Karpas-422 (cell line): Measurements from ENCODE around the gene SLC16A13. TPM values are rescaled to one million over a fixed set of nuclear protein-coding genes. Genes with fewer than 3 reads are reported as not detected.
"Not testable (repeated sequence)": the region's sequence is repeated elsewhere in the genome, so short reads cannot be mapped to it uniquely, and the experiment has no call there.

Experiments
- DNase-seq: peaks from one replicate; pipeline ENCODE4 v3.0.0-alpha.2; 2015
- H2AFZ ChIP-seq: fragments of 200-600 bp; sonication (generic); 2 replicates; pipeline ENCODE4 v1.6.1; 2014; ENCODE audit warnings: antibody characterized with exemption, low read length, mixed read lengths
- H3K27ac ChIP-seq: fragments of 200-600 bp; sonication (generic); 2 replicates; pipeline ENCODE4 v1.5.1; 2014; ENCODE audit warnings: mild to moderate bottlenecking, low read length, moderate library complexity
- H3K27me3 ChIP-seq: fragments of 200-600 bp; sonication (generic); 2 replicates; pipeline ENCODE4 v1.6.1; 2014; ENCODE audit warnings: low read length, mixed read lengths
- H3K36me3 ChIP-seq: fragments of 200-600 bp; sonication (generic); 2 replicates; pipeline ENCODE4 v1.6.1; 2014; ENCODE audit warnings: low read length, mixed read lengths; ENCODE audit not compliant: insufficient read depth
- H3K4me1 ChIP-seq: fragments of 200-600 bp; sonication (generic); 2 replicates; pipeline ENCODE4 v1.6.1; 2014; ENCODE audit warnings: mild to moderate bottlenecking, low read length, mixed read lengths
- H3K4me2 ChIP-seq: fragments of 200-600 bp; sonication (generic); 2 replicates; pipeline ENCODE4 v1.6.1; 2014; ENCODE audit warnings: low read length, low read depth, mild to moderate bottlenecking; ENCODE audit not compliant: poor library complexity, severe bottlenecking
- H3K4me3 ChIP-seq: fragments of 200-600 bp; sonication (generic); 2 replicates; pipeline ENCODE4 v1.5.1; 2014; ENCODE audit warnings: mild to moderate bottlenecking, antibody characterized with exemption, low read length, mixed read lengths
- H3K79me2 ChIP-seq: fragments of 200-600 bp; sonication (generic); 2 replicates; pipeline ENCODE4 v1.6.1; 2014; ENCODE audit warnings: mild to moderate bottlenecking, low read length, mixed read lengths
- H3K9ac ChIP-seq: fragments of 200-600 bp; sonication (generic); 2 replicates; pipeline ENCODE4 v1.6.0; 2014; ENCODE audit warnings: low read length
- H3K9me2 ChIP-seq: fragments of 200-600 bp; sonication (generic), shearing (Covaris generic); replicated peaks from 2 replicates; pipeline ENCODE4 v1.6.0; 2014; ENCODE audit warnings: mild to moderate bottlenecking, low read length, moderate library complexity; ENCODE audit not compliant: insufficient read depth
- H3K9me3 ChIP-seq: fragments of 300-700, 200-600 bp; sonication (generic); 2 replicates; pipeline ENCODE4 v1.6.1; 2014; ENCODE audit warnings: low read length, mixed read lengths
- H4K20me1 ChIP-seq: fragments of 200-600 bp; sonication (generic); 2 replicates; pipeline ENCODE4 v1.6.1; 2014; ENCODE audit warnings: mild to moderate bottlenecking, antibody characterized with exemption, low read length, low read depth; ENCODE audit not compliant: insufficient read depth
- total RNA-seq: library from RNA; depleted of rRNA; stranded (reverse); fragments of >200 nt; shearing (Covaris generic); gene quantifications from 2 replicates; pipeline ENCODE4 v1.2.3, GENCODE V29; 2014; ENCODE audit warnings: low replicate concordance

Gene SLC16A13
- total RNA-seq, 1 experiment from 2014 or later: 6.0 TPM

- Histone ChIP-seq H3K4me1 (no peaks in the 10 kb centered on the region), H3K9me2 (no peaks in the 10 kb centered on the region), H3K9ac (no peak overlapping the region), H3K27me3 (no peaks in the 10 kb centered on the region), H3K79me2 (no peaks in the 10 kb centered on the region), H3K9me3 (no peaks in the 10 kb centered on the region), H4K20me1 (no peaks in the 10 kb centered on the region), H2AFZ (no peak overlapping the region), H3K27ac (no peak overlapping the region), H3K4me2 (no peak overlapping the region), H3K36me3 (no peaks in the 10 kb centered on the region), H3K4me3 (no peak overlapping the region)
- no peak for DNase-seq
Observed at GRCh38 chr17:7077911-7078546, 42.2 kb downstream of the SLC16A13 start.

GRCh38 chr17:7078711-7079110 is 42.9 kb downstream of the SLC16A13 start:
- no peak overlapping the region for H3K4me3 ChIP-seq
- H3K79me2 ChIP-seq: no peaks in the 10 kb centered on the region
- H4K20me1 ChIP-seq: no peaks in the 10 kb centered on the region
- H3K9ac ChIP-seq: no peak overlapping the region
- no peaks in the 10 kb centered on the region for H3K4me1 ChIP-seq
- H3K4me2 ChIP-seq: no peak overlapping the region
- DNase-seq: no peak
- H3K9me3 ChIP-seq: no peaks in the 10 kb centered on the region
- H3K36me3 ChIP-seq: no peaks in the 10 kb centered on the region
- H3K9me2 ChIP-seq: no peaks in the 10 kb centered on the region
- H3K27ac ChIP-seq: no peak overlapping the region
- H3K27me3 ChIP-seq: no peaks in the 10 kb centered on the region
- no peak overlapping the region for H2AFZ ChIP-seq

GRCh38 chr17:7079581-7080455 is 44.0 kb downstream of the SLC16A13 start, which contains the start of gene CLEC10A:
CLEC10A (minus strand) TSS chr17:7080251; CDS start chr17:7078812, 1,439 bp downstream.
- Histone ChIP-seq H3K4me2 (no peak within 1 kb of the TSS), H3K4me3 (no peak within 1 kb of the TSS), H3K9me3 (no peaks in the 10 kb centered on the region), H3K27ac (no peak within 1 kb of the TSS), H4K20me1 (no peaks in the 10 kb centered on the region), H3K9me2 (no peaks in the 10 kb centered on the region), H3K36me3 (no peaks in the 10 kb centered on the region), H3K9ac (no peak within 1 kb of the TSS), H3K4me1 (no peaks in the 10 kb centered on the region), H3K79me2 (no peaks in the 10 kb centered on the region), H3K27me3 (no peaks in the 10 kb centered on the region), H2AFZ (no peak within 1 kb of the TSS)
- no peak for DNase-seq

GRCh38 chr17:7080456-7081041 is 44.7 kb downstream of the SLC16A13 start:
- Histone ChIP-seq H3K79me2 (no peaks in the 10 kb centered on the region), H3K36me3 (no peaks in the 10 kb centered on the region), H3K4me2 (no peak overlapping the region), H3K4me1 (no peaks in the 10 kb centered on the region), H3K27me3 (no peaks in the 10 kb centered on the region), H3K9ac (no peak overlapping the region), H3K27ac (no peak overlapping the region), H3K9me3 (no peaks in the 10 kb centered on the region), H3K9me2 (no peaks in the 10 kb centered on the region), H2AFZ (no peak overlapping the region), H3K4me3 (no peak overlapping the region), H4K20me1 (no peaks in the 10 kb centered on the region)
- DNase-seq: no peak

- no peak overlapping the region for H3K4me3 ChIP-seq
- no peak for DNase-seq
Observed at GRCh38 chr17:7081341-7082062, 45.7 kb downstream of the SLC16A13 start.

GRCh38 chr17:7083592-7083991 is 47.8 kb downstream of the SLC16A13 start:
- no peaks in the 10 kb centered on the region for H3K27me3 ChIP-seq
- H3K4me3 ChIP-seq: no peak overlapping the region
- no peak overlapping the region for H3K4me2 ChIP-seq
- H3K9ac ChIP-seq: no peak overlapping the region
- no peak overlapping the region for H3K27ac ChIP-seq
- H2AFZ ChIP-seq: no peak overlapping the region
- no peaks in the 10 kb centered on the region for H3K4me1 ChIP-seq
- H3K9me3 ChIP-seq: no peaks in the 10 kb centered on the region
- H3K79me2 ChIP-seq: no peaks in the 10 kb centered on the region
- DNase-seq: no peak
- no peaks in the 10 kb centered on the region for H3K36me3 ChIP-seq
- no peaks in the 10 kb centered on the region for H3K9me2 ChIP-seq
- H4K20me1 ChIP-seq: no peaks in the 10 kb centered on the region

More at GRCh38 chr17:7081341-7082062, 45.7 kb downstream of the SLC16A13 start:
- no peak overlapping the region for H3K9ac ChIP-seq
- H3K9me3 ChIP-seq: no peaks in the 10 kb centered on the region
- no peaks in the 10 kb centered on the region for H3K9me2 ChIP-seq
- H4K20me1 ChIP-seq: no peaks in the 10 kb centered on the region
- H3K36me3 ChIP-seq: no peaks in the 10 kb centered on the region
- H3K27ac ChIP-seq: no peak overlapping the region
- no peaks in the 10 kb centered on the region for H3K27me3 ChIP-seq
- no peaks in the 10 kb centered on the region for H3K79me2 ChIP-seq
- no peaks in the 10 kb centered on the region for H3K4me1 ChIP-seq
- no peak overlapping the region for H3K4me2 ChIP-seq
- no peak overlapping the region for H2AFZ ChIP-seq

- no peaks in the 10 kb centered on the region for H3K9me2 ChIP-seq
- H3K9me3 ChIP-seq: no peaks in the 10 kb centered on the region
- H3K27ac ChIP-seq: no peak overlapping the region
- H4K20me1 ChIP-seq: no peaks in the 10 kb centered on the region
- no peak overlapping the region for H2AFZ ChIP-seq
- no peak overlapping the region for H3K4me2 ChIP-seq
- no peak overlapping the region for H3K4me3 ChIP-seq
- no peak overlapping the region for H3K9ac ChIP-seq
- no peaks in the 10 kb centered on the region for H3K79me2 ChIP-seq
- H3K4me1 ChIP-seq: no peaks in the 10 kb centered on the region
- no peak for DNase-seq
- H3K27me3 ChIP-seq: no peaks in the 10 kb centered on the region
- H3K36me3 ChIP-seq: no peaks in the 10 kb centered on the region
Observed at GRCh38 chr17:7084088-7084487, 48.3 kb downstream of the SLC16A13 start.

GRCh38 chr17:7088442-7088841 is 52.6 kb downstream of the SLC16A13 start:
- not testable (repeated sequence) for DNase-seq

More at GRCh38 chr17:7088442-7088841, 52.6 kb downstream of the SLC16A13 start:
- not testable (repeated sequence) for H3K27ac ChIP-seq, H3K9me3 ChIP-seq, H3K9ac ChIP-seq, H3K27me3 ChIP-seq, H3K9me2 ChIP-seq, H2AFZ ChIP-seq, H4K20me1 ChIP-seq, H3K4me3 ChIP-seq, H3K4me1 ChIP-seq, H3K4me2 ChIP-seq, H3K79me2 ChIP-seq, H3K36me3 ChIP-seq
